T follicular helper cell (primary cell): ENCODE results near the gene ITGBL1.

Experiments
- DNase-seq: peaks from one replicate; pipeline ENCODE4 v3.0.0-alpha.2; 2020; ENCODE audit warnings: low read depth

Gene ITGBL1

DNA sequence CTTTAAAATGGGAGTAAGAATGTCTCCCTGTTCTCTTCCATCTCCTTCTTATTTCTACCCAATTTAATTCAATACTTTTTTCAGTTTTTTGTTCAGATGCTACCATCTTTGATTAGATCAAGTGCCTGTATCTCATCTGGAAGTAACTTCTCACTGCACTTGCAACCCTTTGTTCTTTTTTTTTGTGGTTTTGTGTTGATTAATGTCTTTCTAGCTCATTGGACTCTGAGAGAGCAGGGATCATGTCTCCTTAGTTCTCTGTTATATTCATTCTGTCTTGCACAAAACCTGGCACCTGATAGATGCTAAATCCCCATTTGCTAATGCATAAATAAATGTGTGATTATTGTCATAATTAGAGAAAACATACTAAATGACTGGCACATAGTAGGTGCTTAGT, 834 bp upstream of the ITGBL1 start:
- DNase-seq: no peak

DNA sequence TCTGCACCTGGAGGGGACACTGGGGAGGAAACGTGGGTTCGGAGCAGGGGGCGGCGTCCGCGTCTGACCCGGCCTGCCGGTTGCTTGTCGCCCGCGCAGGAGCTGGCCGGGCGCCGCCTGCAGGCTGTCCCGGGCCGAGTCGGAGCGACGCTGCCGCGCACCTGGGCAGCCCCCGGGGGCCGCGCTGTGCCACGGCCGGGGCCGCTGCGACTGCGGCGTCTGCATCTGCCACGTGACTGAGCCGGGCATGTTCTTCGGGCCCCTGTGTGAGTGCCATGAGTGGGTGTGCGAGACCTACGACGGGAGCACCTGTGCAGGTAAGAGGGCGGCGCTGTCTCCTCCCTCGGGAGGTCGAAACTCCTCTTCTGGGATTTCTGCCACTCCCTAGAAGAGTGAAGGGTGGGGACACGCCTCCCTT, 1.3 kb downstream of the ITGBL1 start:
- no peak for DNase-seq

DNA sequence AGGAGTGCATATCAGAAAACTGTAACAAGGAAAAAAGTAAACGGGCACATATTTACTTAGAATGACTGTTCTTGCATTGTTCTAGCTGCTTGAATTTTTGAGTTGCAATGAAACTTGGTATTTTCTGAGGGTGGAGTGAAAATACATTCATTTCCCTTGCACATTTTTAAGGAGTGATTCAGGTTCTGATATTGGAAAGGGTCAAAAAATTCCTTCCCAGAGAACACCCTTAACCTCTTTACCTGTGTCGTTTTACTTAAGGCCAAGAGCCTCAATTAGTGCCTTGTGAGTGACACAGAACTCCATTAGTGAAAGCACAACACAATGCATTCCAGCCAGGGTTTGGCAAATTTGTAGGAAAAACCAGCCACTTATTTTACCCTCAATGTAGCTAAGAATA, 2.3 kb downstream of the ITGBL1 start:
- no peak for DNase-seq

DNA sequence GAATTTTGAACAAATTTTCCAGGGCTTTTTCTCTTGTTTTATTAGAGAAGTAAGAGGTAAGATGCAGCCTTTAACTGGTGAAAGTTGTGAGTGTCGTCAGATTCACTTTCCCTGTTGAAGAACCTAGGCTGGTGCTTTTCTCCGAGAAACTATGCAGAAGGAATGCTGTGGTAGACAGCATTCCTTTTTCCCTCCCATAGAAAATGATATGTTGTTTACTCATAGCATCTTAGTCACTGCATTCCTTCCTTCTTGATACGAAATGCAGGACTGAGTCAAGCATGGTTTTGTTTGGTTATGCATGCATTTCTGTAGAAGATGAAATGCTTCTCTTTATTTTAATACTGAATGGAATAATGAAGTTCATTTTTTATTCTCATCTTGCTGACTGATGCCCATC, 3.4 kb downstream of the ITGBL1 start:
- no peak for DNase-seq

DNA sequence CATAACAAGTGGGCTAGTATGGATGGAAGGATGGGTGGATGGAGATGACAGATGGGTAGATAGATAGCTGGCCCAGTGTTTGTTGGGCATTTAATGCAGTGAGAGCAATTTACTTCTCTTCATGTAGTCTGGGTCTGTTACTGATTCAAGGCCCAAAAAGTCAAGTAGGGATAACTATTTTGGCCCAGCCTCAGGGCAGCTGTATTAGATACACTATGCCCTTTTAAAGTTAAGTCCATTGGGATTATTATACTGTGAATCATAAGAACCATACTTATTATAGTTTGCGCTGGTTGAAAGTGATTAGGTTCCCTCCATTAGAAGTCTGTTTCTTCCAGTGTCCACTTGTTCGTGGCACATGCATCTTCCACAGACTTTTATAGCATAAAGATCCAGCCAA, 4.7 kb downstream of the ITGBL1 start:
- no peak for DNase-seq

DNA sequence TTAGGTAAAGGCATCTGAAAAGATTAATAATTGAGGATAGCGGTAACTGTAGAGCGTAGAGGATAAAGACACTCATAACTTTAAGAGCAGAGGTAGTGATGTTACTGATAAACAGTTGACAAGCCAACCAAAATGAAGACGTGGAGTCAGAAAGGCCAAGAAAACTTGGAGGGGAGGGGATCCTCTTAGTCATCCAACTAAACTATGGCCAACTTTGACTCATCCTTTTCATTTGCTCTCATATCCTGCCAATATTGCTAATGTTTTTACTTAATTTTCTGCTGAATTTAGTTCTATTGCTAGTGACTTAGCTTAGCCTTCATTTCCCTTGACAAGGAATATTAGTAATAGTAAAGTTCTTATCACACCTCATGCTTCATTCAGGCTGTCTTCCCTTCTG, 13.4 kb downstream of the ITGBL1 start:
- no peak for DNase-seq

DNA sequence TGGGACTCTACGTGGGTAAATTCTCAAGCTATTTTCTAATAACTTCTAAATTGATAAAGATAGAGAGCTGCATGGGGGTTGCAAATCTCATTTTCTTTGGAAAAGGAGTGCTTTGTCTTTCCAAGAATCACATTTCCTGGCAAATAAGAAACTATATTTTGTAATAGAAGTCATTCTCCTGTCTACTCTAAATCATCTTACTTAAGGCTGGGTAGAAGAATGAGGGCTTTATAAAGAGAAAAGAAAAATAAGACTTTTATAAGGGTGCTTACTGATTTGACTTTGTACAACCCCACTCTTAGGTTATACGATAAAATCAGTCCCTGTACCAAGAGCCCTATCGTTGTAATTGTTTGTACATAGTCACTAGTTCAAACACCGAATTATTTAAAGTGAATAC, 14.9 kb downstream of the ITGBL1 start:
- DNase-seq: no peak

DNA sequence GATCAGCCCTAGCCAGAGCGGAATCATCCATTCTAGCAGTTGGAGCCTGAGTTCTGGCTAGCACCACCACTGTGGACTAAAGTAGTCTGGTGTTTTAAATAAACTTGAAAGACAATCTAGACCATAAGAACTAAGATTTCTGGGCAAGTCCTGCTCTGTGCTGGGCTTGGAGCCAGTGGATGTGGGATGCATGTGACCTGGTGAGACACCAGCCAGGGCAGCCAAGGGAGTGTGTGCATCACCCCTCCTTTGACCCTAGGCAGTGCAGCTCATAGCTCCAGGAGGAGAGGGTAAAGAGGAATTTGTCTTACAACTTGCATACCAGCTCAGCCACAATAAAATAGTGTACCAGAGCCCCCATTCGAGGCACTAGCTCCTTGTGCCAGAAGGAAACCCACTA, 21.0 kb downstream of the ITGBL1 start:
- DNase-seq: no peak

DNA sequence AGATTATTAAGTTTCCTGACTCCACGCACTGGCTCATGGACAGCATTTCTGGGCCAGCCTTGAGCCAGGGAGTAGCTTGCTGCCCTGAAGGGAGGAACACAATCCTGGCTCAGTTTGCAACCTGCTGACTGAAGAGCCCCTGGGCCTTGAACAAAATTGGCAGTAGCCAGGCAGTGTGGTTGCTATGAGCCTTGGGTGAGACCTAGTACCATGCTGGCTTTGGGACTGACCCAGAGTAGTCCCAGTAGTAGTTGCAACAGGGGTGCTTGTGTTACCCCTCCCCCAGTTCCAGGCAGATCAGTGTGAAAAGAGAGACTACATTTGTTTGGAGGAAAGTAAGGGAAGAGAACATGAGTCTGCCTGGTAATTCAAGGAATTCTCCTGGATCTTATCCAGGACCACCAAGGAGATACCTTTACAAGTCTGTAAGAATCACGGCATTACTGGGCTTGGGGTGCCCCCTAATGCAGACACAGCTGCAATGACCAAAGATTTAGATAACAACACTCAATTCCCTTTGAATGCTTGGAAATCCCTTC, 22.0 kb downstream of the ITGBL1 start:
- no peak for DNase-seq

DNA sequence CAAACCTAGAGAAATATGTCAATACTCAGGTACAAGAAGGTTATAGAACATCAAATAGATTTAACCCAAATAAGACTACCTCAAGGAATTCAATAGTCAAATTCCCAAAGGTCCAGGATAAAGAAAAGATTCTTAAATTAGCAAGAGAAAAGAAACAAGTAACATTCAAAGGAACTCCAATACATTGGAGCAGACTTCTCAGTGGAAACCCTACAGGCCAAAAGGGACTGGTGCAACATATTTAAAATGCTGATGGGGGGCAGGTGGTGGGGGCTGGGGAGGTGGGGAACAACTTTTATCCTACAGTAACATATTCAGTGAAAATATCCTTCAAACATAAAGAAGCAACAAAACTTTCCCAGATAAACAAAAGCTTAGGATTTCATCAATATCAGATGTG, 23.1 kb downstream of the ITGBL1 start:
- no peak for DNase-seq

DNA sequence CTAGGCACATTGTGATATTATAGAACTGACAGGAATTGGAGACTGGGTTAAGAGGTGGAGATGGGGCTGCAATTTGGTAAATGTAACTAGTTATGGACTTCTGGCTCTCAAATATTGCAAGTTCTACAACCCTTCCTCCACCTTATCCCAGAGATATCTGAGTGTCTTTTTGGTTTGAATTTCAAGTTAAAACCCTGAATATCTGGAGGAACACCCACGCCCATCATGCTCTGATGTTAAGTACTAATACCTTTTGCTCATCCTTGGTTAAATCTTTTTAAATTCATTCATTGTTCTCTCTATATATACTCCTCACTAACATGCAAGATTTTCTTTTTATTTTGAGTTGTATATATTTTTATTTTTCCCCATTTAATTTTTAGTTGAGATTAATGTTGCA, 28.9 kb downstream of the ITGBL1 start:
- DNase-seq: no peak

DNA sequence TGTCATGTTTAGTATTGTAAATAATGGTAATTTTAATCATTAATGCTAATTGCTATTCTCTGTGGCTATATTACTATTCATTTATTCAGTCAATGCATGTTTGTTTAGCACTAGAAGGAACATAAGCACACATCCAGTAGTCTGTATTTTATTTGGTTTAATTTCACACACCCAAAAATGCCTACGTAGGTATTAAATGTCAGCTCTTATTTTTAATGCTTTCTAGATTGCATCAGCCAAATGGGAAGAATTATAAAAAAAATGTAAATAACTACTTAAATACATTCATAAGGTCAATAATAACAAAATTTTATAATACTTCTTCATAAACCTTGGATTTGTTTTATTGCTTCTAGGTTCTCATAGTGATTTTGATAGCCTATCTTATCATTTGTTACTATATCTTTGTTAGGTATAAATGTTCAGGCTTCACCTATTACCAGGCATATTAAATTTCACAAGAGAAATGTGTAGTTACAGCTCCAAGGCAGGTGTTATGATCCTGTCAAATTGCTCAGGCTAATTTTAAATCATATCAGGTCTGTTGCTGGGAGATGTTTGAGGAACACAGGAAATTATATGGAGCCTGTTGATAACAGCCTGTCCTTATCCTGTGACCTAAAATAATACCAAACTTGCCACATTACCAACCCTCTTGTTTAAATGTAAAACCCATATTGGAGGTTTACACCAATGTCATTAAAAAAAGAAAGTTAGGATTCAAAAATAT, 34.4 kb downstream of the ITGBL1 start:
- DNase-seq: no peak

DNA sequence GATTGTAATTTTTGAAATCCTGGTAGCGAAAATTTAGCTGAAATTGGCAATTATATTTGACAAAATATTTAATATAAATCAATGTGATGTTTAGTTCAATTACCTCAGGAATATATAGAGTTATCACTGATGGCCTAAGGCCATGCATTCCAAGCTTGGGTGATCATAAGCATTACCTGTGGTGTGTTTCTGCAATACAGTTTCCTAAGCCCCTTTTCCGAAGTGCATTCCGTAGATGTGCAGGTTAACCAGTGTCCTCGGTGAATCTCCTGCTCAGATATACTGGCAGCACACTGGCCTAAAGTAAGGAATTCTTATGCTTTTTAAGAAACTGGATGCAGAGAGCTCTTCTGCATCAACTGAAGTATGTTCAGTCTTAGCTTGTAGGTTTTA, 35.0 kb downstream of the ITGBL1 start:
- no peak for DNase-seq

DNA sequence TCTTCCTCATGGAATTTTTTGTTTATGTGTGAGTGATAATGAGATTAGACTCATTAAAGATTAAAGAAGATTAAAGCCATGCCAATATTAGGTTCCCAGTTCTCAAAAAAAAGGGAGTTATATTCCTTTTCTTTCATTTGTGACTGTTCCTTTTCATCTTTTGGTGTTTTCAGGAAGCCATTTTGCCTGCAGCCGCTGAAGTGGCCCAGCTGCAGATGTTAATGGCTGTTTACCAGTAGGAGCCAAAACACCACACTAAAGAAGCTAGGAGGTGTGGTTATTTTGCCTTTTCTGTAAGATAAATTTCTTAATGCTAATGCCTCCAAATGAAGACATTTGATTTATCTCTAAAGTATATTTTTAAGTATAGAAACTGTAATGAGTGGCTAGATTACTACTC, 36.3 kb downstream of the ITGBL1 start:
- DNase-seq: no peak

DNA sequence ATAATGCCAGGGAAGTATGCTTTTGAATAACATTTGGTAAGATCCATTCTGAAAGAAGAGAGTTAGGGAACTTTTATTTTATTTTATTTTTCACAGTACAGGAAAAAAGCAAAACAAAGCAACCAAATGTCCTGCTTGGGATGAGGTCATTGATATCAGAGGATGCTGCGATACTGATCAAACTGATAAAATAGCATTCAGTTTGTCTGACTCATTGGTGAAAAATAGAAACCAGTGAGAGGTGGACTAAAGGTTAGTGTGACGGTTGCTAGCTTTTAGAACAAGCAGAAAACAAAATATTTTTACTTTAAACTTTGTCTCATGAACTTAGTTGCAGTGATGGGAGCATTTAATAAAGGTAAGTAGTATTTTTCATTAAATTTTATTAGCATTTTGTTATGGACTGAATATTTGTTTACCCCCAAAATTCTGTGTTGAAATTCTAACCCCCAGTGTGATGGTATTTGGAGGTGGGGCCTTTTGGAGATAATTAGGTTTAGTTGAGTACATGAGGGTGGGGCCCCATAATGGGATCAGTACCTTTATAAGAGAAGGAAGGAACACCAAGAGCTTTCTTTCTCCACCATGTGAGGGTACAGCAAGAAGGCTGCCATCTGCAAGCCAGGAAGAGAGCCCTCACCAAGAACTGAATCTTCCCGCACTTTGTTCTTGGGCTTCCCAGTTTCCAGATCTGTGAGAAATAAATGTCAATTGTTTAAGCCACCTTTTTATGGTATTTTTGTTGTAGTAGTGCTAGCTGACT, 37.3 kb downstream of the ITGBL1 start:
- no peak for DNase-seq

DNA sequence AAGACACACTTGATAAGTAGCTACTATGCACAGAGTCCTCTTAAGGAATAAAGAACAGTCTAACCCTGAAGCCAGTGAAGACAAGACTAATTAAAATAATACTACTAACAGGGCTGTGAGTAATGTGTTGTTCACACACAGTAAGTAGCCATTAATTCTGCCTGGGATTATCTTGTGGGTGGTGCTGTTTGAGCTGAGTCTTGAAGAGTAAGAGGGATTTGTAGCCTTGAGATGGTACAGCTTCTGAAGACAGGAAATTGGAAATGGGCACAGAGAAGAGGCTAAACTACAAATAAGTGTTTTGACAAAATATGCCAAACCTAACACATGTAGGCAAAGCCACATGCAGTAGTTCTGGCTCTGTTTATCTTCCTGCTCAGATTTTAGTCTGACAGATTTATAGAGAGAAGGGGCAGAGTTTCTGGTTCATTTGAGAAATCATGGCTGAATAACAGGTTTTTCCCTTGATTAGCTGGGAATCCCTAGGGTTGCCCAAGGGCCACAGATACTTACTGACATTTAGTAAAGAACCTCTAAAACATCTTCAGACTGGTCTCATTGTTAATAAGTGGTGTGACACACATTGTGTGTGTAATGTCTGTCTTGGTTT, 38.0 kb downstream of the ITGBL1 start:
- no peak for DNase-seq

DNA sequence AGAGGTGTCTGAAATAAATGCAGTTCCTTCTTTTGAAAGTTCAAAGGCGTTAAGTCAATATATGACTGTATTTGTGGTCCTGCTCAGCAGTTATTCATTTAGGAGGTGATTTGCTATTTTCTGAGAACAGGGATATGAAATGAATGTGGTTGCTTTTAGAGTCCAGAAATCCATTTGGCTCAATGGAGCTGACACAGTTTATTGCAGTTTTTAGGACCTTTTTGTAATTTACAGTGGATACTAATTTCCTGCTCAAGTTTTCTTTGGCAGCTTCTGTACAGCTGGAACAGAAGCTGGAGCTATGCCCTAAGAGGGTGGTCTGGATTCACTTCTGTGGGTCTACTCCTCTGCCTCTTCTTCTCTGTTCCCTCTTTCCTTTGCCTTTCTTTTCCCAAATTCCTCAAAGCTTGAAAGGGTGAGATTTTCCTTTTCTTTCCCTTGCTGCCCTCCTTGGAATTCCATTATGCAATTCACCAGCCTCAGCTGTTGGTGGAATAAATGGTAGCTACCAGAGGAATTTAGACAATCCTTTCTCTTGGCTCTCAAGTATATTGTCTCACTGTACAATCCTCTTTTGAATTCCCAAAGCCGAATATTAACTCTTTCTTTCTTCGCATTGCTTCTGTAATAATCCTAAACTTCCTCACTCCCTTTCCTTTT, 39.9 kb downstream of the ITGBL1 start:
- DNase-seq: no peak

DNA sequence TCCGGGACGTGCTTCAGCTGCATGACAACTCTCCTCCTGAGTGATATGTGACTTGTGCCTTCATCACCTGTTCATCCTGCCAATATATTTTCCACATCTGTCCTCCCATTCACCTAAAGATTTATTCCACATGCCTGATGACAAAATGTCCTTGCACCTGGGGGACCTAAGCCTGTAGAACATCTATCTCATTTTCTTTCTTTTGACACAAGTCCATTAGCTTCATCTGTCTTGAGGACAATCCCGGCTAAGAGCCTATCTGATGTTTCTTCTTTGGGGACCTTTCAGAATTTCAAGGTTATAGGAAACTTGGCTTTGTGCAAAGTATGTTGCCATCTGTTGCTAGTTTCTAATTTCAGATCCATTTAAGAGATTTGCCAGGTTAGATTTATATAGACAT, 41.1 kb downstream of the ITGBL1 start:
- DNase-seq: no peak

DNA sequence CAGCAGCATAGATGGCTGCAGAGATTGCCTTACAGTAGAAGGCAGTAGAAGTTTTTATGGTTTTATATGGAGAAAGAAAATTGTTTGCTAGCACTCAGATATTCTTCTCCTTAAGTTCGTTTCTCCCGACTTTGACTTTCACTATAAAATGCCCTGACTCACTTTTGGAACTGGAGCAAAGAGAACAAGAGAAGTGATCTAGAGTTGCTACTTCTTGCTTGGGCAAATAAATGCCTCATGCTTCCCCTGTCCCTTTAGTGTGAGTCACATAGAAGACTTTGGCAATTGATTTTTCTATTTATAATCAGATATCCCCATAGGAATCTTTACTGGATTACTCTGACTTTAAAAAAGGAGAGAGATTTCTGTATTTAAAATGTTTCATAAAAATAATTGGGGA, 46.9 kb downstream of the ITGBL1 start:
- DNase-seq: no peak

DNA sequence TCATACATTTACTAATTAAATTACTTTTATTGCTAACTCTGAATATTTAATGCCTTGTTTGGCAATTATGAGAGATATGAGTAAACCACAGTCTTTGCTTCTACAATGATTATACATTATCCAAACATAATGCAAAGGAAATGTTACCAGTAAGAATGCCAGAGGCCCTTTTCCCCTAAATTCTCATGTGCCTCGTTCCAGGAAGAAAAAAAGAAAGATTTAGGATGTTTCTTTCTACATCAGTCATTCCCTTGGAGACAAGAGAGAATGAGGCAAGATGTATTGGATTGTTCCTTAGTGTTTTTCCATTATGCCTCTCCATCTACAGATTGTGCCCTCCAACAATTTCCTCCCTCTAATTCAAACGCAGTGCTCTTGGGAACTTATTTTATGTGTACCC, 50.1 kb downstream of the ITGBL1 start:
- DNase-seq: no peak

DNA sequence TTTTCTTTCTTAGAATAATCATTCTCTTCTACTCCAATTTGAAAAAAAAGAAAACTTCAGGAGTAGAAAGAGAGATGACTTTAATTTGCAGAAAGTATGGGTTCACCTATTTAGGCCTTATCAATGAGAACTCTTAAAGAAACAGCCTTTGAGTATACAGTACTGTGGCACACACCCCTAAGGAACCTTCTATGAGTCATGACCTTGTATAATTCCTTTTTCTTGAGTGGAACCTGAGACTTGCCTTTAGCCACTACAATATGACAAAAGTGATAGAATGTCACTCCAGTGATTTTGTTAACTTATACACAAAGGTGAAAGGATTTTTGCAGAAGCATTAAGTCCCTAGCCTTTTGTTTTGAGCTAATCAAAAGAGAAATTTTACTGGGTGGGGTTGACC, 58.7 kb downstream of the ITGBL1 start:
- no peak for DNase-seq

DNA sequence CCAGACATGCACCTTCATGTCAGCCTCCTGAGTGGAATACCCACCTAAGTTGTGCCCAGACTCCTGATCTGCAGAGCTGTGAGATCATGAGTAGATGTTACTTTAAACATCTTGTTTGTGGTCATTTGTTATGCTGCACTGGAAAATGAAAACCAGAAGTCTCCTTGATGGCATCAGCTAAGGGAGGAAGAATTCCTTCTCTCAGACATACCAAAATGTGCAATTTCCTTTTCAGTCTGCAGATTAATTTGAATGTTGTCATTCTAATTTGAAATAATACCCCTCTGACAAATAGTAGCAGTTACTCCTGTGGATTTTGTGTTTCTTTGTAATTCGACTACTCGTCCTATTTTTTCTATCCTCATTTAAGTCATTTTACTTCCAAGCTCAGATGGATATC, 59.3 kb downstream of the ITGBL1 start:
- DNase-seq: no peak

DNA sequence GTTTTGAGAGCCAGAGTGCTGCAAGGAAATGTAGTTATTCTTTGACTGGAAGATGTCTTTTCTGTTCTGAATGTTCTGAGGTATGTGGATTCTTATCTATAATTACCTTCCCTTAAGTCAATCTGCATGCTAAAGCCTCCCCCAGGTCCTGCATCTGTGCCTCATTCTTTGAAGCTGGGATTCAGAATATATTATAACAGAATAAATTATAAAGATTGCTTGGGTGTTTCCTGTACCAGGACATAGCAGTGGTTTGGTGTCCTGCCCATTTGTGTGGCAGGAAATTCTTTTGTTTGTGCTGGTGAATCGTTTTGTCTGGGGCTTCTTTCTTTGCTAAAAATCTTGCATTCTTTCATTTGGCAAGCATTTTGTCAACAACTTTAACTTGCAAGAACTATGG, 60.2 kb downstream of the ITGBL1 start:
- DNase-seq: no peak
